ENCODE data around the gene STRN.
"Not testable (repeated sequence)": the region's sequence is repeated elsewhere in the genome, so short reads cannot be mapped to it uniquely, and the experiment has no call there.

Gene STRN

DNA sequence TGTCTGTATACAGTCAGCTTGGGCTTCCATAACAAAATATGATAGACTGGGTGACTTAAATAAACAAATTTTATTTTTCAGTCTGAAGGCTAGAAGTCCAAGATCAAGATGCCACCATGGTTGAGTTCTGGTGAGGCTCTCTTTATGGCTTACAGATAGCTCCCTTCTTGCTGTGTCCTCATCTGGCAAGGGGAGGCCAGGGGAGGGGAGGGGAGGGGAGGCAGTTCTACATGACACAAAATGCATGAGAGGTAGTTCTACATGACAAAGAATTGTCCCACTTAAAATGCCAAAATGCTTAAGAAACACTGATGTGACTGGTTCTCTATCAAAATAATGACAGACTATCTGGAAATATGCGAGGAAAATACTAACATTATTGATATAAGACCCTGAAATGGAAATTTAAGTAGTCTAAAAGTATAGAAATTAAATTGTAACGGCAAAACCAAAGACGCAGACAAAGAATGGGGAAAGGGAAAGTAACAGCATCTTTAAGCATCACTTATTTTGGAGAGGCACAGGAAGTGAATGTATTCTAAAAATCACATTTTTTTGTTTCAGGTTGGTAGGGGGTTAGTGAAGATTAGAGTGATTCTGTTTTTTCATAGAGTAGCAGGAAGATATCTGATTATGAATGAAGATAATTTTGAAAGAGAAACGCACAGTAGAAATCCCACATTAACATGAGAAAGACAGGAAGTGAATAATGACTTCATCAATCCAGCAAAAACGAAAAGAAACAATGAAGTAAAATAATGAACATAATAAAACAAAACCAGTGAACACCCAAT lies 131.4 kb downstream of the STRN start:
- no peak for DNase-seq

DNA sequence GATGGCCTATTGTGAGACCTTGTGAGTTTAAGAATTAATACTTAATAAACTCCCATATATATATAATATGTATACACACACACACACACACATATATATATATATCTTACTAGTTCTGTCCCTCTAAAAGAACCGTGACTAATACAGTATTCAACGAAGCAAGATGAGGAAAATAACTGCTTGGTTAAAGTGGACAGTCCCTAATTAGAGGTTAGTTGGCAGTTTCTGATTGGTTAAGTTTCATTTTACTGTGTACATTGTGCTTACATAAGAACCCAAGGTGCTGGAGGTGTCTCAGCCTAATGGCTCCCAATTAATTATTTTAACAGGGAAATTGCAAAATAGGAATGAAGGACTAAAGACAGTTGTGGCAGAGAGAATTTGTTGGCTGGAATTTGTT lies 132.1 kb downstream of the STRN start:
- no peak for DNase-seq

DNA sequence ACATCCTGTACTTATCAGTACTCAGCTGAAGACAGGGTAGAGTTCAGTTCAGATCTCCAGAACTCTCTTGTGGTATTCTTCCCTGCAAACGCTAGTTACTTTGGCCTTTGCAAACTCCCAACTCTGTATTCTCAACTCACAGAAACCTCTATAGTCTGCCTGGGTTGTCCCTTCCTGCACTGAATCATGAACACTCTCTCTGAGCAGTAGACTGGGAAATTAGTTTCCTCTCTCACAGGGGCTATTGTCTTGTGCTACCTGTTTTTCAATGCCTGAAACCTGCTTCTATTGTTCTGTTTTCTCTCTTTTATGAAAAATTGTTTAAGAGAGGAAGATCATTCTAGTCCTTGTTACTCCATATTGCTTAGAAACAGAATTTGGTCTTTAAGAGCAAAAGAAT lies 135.2 kb downstream of the STRN start:
- no peak for DNase-seq

DNA sequence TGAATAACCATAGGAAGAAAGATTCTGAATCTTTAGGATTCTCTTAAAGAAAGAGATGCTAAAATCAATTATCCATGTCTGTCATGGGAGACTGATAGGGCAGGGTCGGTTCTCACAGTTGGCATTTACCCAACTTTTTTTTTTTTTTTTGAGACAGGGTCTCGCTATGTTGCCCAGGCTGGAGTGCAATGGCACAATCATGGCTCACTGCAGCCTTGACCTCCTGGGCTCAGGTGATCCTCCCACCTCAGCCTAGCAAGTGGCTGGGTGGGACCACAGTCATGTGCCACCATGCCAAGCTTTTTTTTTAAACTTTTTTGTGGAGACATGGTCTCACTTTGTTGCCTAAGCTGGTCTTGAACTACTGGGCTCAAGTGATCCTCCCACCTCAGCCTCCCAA lies 141.7 kb downstream of the STRN start:
- not testable (repeated sequence) for DNase-seq

DNA sequence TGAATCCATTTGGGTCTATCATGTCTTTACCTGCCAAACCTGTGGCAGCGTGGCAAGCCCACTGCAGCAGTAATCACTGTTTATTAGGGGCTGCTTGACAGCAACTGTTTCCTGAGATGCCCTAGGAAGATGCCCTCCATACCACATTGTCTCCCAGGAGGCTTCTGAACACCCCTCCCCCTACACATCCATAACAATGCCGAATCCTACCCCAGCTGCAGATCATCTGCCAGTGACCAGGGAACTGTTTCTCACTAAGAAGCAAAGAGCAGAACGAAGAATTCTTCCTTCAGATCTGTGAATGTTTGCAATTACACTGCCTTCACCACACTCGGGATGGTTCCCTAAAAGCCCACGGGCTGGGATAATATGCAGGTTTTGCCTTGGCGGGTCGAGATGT lies 142.1 kb downstream of the STRN start:
- DNase-seq = no peak

DNA sequence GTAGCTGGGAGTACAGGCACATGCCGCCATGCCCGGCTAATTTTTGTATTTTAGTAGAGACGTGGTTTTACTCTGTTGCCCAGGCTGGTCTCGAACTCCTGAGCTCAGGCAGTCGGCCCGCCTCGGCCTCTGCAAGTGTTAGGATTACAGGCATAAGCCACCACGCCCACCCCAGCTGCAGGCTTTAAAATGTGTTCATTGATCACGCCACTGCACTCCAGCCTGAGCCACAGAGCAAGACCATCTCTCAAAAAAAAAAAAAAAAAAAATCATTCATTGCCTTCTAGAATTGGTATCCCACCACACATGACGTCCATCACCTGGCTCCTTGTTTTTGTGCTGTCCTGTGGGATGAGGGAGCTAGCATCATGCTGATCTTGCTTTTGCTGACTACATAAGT lies 142.5 kb downstream of the STRN start:
- no peak for DNase-seq

DNA sequence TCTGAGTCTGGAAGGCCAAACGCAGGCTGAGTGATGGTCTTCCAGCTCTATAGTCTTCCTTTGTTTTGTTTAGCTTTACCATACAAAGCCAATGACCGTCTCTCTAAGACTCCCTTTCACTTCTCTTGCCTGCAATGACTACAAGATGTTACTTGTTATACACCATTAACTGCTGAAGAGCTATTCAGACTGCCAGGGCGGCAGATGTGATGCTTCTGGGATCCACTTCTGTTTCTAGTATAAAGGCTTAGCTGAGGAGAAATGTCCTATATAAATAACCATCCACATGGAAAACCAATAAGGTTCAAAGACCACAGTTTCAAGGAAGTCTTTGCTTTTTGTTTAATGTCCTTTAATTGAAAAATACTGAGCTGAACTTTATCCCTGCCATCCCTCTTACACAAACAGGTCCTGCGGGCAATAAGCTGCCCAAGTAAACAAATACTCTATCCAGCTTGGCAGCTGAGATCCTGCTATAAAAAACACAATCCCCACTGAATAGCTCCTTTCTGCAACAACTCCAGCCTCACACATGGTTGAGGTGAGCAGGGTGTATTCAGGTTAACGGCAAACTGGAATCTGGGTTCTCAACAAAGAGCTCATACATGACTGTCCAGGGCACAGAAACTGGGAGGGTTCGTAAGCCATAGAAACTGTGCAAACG lies 145.3 kb downstream of the STRN start:
- DNase-seq = no peak

DNA sequence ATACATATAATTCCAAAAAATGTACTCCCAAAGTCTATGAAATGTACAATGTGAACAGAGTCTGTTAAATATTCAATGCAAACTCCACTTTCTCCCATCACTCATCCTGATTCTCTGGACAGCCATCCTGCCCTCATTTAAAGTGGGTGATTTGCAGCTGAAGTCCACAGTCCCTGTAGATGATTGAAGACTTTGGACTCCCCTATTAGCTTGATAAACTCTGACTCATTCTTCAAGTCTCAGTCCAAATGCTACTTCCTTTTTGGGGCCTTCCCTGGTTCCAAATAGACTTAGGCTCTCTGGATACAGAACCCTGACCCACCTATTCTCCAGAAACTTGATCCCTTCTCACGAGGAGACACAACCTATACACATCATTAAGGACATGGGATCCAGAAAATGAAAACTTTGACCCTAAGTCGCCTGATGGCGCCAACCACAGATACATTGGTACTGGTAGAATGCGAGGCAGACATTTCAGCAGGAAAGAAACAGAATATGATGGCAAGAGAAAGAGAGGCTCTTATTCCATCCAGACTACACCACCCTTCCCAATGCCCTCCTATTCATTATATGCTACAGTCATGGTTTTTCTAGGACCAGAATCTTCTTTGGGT lies 147.1 kb downstream of the STRN start:
- no peak for DNase-seq

DNA sequence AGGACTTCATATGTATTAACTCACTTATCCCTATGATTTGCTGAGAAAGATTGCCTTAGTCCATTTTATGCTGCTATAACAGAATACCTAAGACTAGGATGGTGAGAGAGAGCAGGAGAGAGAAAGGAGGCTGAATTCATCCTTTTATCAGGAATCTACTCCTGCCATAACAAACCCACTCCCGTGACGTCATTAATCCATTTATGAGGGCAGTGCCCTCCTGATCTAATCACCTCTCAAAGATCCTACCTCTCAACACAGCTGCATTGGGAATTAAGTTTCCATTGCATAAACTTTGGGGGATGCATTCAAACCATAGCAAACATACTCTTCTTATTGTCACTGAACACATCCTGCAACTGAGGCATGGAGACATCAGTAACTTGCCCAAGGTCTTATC lies 147.8 kb downstream of the STRN start:
- DNase-seq = no peak

DNA sequence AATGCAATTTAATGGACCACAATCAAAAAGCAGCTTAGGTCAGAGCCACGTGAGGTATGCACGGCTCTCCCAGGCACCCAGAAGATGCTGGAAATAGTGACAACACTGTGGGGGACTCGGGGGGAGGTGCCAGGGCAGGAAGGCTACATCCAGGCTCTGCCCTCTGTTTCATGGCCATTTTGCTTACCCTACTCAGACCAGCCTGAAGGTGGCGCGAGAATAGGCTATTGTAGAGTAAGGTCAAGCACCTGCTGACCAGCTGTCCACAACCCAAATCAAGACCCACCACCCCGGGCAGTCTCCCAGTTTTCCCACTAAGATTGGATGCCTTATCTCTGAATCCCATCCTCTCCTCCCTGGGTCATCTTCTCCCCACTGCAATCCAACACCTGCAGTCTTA lies 154.1 kb downstream of the STRN start:
- no peak for DNase-seq

DNA sequence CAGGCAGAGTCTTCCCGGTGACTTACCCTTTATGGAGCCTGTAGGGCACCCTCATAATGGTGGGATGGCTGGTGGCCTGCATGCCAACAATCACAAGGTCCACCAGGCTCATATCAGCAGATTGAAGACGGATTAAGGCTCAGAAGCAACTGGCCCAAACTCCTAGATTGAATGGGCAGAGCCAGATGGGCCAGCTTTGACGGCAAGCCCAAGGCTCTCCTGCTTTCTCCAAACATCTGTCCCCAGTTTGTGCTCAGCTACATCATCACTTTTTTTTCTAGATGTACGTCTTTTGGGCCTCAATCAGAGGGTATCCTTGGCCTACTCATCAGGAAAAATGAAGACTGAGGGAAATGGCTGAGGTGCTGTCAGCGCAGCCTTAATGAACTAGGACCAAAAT lies 155.3 kb downstream of the STRN start:
- DNase-seq = no peak

DNA sequence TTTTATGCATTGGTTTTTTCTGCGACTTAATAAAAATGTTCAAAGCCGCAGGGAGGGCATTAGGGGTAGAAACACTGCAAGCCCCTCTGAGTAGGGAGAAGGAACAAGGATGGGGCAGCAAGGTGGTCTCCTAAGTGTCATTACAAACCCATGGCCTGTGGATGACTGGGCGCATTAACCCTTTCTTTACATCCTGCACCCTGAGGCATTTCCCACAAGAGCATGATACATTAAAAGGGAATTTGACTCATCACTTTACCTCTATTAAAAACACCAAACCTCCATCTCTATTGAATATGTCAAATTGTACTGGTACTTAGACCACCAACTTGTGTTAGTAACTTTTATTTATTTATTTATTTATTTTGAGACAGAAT lies 157.3 kb downstream of the STRN start:
- DNase-seq = no peak

DNA sequence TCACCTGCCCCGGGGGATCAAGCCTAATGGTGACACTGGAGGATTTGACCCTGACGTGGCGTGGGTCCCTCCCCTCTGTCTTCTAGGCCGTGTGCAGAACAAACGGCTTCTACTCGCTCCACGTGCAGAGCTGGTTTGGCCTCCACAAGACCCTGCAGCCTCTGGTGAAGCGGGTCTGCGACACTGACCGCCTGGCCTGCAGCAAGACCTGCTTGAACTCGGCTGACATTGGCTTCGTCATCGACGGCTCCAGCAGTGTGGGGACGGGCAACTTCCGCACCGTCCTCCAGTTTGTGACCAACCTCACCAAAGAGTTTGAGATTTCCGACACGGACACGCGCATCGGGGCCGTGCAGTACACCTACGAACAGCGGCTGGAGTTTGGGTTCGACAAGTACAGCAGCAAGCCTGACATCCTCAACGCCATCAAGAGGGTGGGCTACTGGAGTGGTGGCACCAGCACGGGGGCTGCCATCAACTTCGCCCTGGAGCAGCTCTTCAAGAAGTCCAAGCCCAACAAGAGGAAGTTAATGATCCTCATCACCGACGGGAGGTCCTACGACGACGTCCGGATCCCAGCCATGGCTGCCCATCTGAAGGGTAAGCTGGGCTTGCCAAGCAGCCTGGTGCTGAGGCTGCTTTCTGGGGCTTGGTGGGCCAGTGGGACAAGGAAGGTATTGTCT lies 157.8 kb downstream of the STRN start:
- no peak for DNase-seq

DNA sequence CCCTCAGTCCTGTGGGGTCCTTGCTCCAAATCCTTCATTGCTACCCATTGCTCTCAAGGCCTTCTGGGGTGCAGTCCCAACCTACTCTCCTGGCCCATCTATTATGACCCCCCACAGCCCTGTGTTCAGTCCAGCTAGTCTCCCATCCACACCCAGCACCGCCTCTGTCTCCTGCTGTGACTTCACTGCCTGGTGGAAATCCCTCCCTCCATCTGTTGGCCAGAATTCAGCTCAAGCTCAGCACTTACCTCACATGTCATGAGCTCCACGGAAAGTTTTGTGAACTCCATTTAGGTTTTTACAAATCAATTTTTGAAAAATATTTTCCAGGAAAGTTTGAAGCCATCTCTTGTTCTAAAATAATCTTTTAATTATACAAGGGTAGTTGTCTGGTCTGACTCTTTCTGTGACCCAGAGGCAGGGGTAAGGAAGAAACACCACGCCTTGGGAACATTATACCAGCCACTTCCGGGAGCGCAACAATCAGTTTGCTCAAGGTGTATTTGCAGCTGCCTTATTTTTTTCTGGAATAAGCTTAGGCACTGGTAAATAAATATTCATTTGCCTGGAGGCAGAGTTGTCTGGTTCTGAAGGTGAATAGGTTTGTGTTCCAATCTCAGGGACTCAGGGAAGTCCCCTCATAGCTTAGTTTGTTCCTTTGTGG lies 159.0 kb downstream of the STRN start:
- no peak for DNase-seq

DNA sequence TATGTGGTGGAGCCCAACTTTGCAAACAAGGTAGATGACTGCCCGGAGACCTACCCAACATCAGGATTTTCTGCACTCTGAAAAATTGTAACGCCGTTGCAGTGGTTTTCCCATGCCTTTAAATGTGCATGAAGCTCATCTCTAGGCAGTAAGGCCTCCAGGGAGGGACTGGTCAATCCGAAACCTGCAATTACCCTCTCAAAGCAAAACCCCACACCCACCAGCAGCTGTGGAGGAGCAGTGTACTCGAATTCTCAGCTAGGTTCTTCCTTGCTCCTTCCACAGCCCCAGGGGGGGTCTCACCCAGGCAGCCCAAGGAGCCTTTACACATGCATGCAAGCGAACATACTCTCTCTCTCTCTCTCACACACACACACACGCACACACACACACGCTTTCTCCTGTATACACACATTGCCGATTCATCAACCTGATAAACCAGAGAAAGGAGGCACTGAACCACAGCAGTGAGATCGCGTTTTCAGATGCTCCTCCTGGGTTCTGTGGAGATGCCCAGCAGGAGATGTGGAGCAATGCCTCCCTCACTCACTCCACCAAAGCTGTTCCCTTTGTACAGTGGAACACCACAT lies 160.6 kb downstream of the STRN start:
- DNase-seq = no peak

DNA sequence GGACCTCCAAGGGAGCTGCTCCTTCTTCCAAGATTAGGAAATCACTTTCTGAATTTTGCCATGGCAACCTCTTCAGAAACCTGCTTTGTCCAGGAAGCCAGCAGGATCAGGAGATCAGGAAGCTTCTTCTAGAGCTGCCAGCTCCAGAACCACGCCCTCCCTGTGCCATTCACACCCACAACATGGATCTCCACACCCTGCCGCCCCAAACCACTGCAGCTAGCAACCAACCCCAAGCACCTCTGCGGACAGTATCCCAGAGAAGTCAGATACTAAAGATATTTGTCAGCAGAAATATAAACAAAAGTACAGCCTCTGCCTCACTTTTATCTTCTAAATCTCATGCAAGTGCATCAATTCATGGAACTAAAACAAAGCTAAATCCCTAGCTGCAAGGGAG lies 163.4 kb downstream of the STRN start:
- no peak for DNase-seq

DNA sequence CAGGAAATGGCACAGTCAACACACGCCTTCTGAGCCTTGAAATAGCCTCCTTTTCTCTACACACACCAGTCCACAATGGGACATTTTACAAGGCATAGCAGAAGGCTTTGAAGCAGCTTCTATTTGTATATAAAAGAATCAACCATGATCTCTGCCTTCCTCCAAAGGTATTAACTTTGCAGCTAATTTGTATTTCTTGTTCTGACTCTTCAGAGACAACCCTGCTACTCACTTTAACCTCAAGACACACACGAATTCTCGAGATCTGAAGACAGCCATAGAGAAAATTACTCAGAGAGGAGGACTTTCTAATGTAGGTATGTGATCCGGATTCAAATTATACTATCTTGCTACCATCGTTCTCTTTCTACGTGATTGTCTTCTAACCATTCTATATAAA lies 165.2 kb downstream of the STRN start:
- no peak for DNase-seq

DNA sequence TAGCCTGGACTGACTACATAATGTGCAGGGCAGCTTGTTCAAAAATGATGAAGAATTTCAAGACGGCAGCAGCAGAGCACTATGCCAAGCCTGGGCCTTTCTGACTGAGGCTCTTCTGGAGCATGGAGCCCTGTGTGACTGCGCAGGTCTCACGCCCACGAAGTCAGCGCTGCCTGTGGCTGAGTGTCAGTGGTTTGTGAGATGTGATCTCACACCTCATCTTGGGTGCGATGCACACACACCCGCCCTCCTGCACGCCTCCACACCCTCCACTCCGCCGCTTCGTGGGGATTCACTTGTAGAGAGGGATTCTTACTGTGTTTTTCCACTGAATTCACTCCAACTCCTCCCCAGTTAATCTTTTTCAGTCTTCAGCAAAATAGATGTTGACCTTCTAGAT lies 166.0 kb downstream of the STRN start:
- no peak for DNase-seq

DNA sequence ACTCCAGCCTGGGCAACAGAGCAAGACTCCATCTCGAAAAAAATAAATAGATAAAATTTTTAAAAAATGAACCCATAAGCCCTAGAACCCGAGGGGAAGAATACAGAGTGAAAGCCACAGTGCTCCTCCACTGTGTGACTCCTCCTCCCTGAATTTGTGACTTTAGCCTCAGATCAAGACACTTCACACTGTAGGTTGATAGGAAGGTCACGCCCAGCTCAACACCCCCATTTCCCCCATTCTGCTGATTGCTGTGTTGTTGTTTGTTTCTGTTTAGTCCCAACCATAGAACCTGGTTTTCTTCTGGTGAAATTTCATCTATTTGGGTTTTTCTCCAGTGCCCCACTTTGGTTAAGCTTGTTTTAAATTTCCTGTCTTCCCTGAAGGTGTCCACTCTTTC lies 167.6 kb downstream of the STRN start:
- DNase-seq = no peak

DNA sequence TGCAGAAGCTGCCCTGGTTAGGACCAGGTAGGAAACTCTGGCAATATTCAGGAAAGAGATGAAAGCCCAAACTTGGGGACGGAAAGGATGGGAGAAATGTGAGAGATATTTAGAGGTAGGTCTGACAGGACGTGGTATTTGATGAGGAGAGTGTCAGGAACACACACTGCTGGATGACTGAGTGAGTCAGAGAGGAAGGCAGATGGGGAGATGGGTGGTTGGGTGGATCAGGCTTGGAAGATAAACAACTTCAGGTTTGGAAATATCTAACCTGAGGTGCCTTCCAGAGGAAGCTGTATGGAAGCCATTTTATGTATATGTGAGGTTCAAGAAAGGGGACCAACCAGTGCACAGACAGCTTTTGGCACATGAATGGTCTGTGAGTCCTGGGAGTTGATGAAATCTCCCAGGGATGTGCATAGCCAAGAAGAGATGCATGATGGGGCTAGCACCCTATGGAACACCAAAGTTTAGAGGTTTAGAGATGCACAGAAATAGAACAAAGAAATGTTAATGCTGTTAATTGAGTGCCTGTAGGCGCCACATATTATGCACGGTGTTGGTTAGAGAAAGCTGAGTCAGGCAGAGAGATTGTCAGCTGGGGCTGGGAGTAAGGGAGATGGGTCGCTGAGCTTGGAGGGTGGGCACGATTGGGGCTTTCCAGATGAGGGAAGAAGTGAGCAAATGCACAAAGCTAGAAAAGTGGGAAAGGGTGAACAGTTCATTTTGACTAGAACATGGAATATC lies 168.8 kb downstream of the STRN start:
- DNase-seq = peak; percentile 9

All from fibroblast of upper back skin (primary cell).